HCT116 (cell line): ENCODE measurements around the gene CKS2.

Experiments
- EZH2phosphoT487 ChIP-seq: fragments of 200-600 bp; IDR thresholded peaks from 2 replicates; pipeline ENCODE4 v1.6.1; 2018; ENCODE audit warnings: antibody characterized with exemption, borderline replicate concordance
- REST ChIP-seq: IDR thresholded peaks from 2 replicates; pipeline ENCODE4 v1.6.1; 2012; ENCODE audit warnings: low read depth
- SIN3A ChIP-seq: IDR thresholded peaks from 2 replicates; pipeline ENCODE4 v1.6.1; 2012; ENCODE audit warnings: low read depth
- YY1 ChIP-seq: IDR thresholded peaks from 2 replicates; pipeline ENCODE4 v1.6.1; 2011; ENCODE audit warnings: low read length, low read depth, moderate library complexity, mild to moderate bottlenecking; ENCODE audit not compliant: insufficient replicate concordance; ENCODE audit errors: extremely low read depth
- TF ChIP-seq, protein P1 (sequence below), 3 experiments: fragments of 200-600 bp in 1 of 3; sonication (generic) in 1 of 3; IDR thresholded peaks in 2 of 3; conservative IDR thresholded peaks in 1 of 3; 2 replicates each; pipeline ENCODE4 v1.5.1; 2012 to 2017; ENCODE audit warnings: low read depth in 2 of 3, low read length in 2 of 3, antibody characterized with exemption in 1 of 3, borderline replicate concordance in 1 of 3, control low read depth in 1 of 3, mild to moderate bottlenecking in 1 of 3, mixed read lengths in 1 of 3, mixed run types in 1 of 3, moderate library complexity in 1 of 3; ENCODE audit not compliant: insufficient read depth in 1 of 3
- TF ChIP-seq, protein P2 (sequence below): IDR thresholded peaks from 2 replicates; pipeline ENCODE4 v1.6.1; 2012

- TF ChIP-seq, protein P1, sequence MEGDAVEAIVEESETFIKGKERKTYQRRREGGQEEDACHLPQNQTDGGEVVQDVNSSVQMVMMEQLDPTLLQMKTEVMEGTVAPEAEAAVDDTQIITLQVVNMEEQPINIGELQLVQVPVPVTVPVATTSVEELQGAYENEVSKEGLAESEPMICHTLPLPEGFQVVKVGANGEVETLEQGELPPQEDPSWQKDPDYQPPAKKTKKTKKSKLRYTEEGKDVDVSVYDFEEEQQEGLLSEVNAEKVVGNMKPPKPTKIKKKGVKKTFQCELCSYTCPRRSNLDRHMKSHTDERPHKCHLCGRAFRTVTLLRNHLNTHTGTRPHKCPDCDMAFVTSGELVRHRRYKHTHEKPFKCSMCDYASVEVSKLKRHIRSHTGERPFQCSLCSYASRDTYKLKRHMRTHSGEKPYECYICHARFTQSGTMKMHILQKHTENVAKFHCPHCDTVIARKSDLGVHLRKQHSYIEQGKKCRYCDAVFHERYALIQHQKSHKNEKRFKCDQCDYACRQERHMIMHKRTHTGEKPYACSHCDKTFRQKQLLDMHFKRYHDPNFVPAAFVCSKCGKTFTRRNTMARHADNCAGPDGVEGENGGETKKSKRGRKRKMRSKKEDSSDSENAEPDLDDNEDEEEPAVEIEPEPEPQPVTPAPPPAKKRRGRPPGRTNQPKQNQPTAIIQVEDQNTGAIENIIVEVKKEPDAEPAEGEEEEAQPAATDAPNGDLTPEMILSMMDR (IDR thresholded peaks at IDR 0.05 in 2 of 3, conservative IDR thresholded peaks at IDR 0.05 in 1 of 3; ENCODE audit: borderline replicate concordance in 1 of 3, insufficient read depth in 1 of 3, low read depth in 2 of 3, low read length in 2 of 3) = no peak
- no peak for TF ChIP-seq SIN3A
- TF ChIP-seq REST = no peak
- no peak for TF ChIP-seq YY1
- no peak for TF ChIP-seq EZH2phosphoT487
- TF ChIP-seq, protein P2, sequence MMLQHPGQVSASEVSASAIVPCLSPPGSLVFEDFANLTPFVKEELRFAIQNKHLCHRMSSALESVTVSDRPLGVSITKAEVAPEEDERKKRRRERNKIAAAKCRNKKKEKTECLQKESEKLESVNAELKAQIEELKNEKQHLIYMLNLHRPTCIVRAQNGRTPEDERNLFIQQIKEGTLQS = no peak
Observed at GRCh38 chr9:89311346-89312221, 589 bp downstream of the CKS2 start.
